Germinal center (tissue), 1 donor: Measurements from ENCODE around the gene LRP10.
A peak's percentile ranks its signal among the peaks of the same experiment; 100 is the strongest.
"Not testable (repeated sequence)": the region's sequence is repeated elsewhere in the genome, so short reads cannot be mapped to it uniquely, and the experiment has no call there.

Source experiments
- DNase-seq: peaks from one replicate; pipeline ENCODE4 v3.0.0; 2012; ENCODE audit warnings: mixed read lengths, low spot score

The LRP10 gene

DNA sequence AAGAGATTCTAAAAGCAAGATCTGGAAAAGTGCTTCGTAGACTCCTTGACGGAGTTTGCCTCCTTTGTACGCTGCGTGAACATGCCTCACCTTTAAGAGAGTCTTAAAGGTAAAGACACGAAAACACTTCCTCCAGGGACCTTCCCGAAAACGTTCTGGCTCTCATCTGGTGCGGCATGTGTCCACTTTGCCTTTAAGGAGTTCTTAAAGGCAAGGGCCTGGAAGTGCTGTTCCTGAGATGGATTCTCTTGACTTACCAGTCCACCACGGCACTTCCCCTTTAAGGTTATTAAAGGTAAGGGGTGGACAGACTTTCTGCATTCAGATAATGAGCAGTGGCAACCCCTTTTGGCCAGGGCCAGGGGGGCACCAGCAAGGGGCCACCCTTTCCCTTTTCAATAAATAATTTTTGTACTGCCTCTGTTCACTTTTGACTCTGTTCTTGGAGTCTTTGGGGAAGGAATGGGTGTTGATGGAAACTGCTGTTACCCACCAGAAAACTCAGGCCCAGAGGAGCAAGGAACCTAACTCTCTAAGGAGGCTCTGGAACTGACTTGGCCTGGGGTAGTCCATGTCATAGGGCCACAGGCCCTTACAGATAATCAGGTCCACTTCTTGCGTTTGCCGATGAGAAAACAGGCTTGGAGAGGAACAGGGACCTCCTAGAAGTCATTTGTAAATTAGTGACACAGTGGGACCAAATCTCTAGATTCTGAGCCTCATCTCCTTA, 15.9 kb downstream of the LRP10 start:
- DNase-seq = no peak

DNA sequence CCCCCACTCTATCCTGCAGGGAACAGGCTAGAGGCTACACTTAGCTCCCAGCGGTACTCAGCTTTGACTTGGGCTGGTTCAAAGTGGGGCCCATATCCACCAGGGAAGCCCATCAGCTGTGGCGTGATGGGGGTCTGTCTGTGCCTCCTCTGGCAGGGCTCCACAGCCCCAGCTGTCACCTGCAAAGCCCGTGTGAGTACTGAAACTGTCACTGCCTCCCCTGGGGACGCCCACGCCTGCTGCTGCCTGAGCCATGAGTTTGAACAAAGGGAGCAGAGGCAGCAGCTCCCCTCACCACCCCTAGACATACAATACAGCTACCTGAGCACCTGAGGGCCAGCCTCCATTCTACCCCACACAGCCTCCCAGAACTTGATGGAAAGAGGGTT, 16.4 kb downstream of the LRP10 start:
- DNase-seq = peak; percentile 72

DNA sequence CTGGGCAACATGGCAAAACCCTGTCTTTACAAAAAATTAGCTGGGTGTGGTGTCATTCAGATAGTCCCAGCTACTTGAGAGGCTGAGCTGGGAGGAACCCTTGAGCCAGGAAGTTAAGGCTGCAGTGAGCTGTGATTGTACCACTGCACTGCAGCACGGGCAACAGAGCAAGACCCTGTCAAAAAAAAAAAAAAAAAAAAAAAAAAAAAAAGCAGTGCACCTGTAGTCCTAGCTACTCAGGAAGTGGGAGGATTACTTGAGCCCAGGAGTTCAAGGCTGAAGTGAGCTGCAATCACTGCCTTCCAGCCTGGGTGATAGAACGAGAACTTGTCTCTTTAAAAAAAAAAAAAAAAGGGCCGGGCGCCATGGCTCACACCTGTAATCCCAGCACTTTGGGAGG, 17.1 kb downstream of the LRP10 start:
- DNase-seq = no peak

DNA sequence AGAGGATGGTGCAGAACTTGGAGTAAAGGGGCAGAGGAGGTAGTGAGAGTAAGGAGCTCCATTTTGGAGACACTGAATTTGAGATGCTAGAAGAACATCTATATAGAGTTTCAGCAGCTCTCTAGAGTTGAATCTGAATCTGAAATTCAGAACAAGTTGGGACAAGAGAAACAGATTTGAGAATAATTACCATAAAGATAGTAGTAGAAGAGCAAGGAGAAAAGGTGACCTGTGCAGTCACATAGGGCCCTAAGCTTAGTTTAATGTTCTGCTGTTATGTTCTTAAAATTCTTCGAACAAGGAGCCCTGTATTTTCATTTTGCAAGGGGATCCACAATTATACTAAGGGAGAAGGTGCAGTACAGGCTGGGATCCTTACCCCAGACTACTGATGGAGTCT, 18.9 kb downstream of the LRP10 start:
- no peak for DNase-seq

DNA sequence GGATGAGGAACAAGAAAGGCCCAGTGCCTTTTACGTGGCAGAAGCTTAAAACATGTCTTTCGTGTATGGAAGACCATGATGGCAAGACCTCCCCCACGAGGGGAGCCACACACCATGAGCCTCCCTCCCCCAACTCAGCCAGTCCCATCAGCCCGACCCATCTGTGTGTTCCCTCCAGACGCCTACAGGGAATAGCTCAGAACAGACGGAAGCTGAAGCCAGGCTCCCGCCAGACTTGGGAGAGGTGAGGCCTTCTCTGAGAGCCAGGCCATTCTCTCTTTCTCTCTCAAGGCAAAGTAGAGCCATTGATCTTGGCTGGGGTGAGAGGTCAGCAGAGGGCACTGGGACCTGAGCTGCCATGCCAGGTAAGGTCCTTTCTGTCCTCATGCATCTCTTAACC, 20.9 kb downstream of the LRP10 start:
- no peak for DNase-seq

DNA sequence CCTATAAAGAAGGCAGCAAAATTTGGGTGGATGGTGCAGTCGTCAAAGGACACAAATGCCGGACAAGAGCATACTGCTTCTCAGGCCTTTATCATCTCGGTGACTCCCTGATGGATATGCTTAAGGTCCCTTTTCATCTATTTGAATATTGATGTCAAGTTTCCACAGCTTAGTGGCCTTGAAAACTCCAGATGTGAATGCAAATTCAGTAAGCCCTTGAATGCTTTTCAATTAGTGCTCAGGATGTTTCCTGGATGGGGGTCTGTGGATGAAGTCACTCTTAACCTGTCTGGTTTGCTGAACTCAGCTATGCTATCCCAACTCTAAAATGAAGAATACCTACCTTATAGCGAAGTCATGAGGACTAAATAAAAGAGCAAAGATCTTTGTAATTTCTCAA, 22.2 kb downstream of the LRP10 start:
- no peak for DNase-seq

DNA sequence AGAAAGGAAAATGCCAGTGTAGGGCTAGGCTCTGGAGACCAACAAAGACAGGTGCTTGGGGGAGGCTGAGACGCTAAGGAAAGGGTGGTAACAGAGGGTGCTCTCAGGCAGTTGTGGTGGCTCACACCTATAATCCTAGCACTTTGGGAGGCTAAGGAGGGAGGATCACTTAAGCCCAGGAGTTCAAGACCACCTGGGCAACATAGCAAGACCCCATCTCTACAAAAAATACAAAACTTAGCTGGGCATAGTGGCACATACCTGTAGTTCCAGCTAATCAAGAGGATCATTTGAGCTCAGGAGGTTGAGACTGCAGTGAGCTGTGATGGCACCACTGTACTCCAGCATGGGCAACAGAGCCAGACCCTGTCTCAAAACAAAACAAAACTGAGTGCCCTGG, 23.9 kb downstream of the LRP10 start:
- no peak for DNase-seq

DNA sequence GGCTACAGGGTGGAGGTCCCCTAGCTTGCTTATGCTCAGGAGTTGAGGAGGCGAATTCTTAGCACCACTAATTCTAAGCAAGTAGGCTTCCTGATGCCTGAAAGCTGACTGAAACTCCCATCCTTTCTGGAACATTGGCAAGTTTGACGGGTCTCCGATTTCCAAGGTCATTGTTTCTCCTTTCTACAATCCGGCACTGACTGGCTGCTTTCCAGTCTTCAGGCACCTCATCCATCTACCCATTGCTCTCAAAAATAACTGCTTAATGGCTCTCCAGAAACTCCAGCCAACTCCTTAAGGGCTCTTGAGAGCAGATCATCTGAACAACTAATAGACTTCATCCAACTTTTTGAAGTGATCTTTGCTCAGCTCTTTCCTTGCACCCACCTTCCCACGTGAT, 24.8 kb downstream of the LRP10 start:
- DNase-seq = no peak

DNA sequence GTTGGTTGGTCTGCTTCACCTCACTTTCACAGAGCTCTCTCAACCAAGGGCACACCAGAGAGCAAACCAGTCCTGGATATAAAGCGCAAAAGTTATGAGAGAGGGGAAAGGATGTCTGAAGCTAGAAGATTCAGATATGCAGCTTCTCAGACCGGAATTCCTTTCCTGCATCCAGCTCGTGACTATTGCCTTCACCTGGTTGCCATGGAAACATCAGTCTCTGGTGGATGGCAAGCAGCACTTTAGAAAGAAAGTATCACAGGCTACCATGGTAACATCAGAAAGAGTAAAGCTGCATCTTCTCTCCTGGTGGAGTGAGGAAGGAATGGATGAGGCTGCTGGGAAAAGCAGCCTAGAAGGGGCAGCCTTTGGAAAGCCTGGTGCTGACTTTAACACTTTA, 25.2 kb downstream of the LRP10 start:
- no peak for DNase-seq

DNA sequence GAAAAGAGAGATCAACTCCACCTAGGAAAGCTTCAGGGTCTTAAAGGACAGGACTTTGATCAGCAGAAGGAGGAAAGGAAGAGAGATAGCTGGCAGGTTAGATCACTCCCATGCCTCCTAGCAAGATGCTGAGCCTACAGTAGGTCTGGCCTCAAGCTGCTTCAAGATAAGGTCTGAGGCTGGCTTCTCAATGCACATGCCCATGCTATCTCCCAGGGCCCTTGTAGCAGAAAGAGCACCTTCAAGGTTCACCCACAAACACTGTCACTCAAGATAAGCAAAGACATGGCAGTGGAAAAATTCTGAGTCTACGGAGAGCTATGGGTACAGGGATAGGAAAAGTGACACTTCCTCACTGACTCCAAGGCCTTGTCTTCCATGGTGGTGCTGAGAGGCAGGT, 25.8 kb downstream of the LRP10 start:
- DNase-seq = no peak

DNA sequence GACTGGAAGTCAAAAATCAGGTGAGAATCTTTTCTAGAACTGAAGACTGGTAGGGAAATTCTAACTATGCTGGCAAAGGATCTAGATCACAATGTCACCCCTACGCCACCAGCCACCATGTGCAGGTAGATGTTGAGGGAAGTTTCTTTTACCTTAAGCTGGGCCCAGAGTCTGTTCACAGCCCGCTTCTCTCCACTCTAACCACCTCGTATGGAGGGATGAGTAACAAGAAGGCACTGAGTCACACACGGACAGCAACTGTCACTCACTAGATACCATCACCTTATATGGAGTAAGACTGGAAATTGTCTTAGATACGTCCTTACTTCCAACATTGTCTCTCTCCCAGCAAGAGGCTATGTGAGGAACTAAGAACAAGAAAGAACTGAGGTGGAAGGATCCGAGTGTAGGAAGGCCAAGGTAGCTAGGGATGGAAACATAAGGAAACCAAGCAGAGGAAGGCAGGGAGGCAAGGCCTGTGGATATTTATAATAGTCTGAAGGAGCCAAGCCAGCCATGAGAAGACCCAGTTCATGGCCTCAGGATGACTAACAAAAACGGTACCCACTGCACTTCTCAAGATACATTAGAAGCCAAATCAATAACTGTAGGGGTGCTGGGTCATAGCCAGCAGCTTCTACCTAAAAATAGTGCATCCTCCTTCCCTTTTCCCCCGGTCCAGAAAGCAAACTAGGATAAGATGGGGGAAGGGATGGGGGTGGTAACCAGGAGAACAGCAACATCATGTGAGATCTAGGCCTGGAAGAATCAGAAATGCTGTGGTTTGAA, 27.0 kb downstream of the LRP10 start:
- no peak for DNase-seq

DNA sequence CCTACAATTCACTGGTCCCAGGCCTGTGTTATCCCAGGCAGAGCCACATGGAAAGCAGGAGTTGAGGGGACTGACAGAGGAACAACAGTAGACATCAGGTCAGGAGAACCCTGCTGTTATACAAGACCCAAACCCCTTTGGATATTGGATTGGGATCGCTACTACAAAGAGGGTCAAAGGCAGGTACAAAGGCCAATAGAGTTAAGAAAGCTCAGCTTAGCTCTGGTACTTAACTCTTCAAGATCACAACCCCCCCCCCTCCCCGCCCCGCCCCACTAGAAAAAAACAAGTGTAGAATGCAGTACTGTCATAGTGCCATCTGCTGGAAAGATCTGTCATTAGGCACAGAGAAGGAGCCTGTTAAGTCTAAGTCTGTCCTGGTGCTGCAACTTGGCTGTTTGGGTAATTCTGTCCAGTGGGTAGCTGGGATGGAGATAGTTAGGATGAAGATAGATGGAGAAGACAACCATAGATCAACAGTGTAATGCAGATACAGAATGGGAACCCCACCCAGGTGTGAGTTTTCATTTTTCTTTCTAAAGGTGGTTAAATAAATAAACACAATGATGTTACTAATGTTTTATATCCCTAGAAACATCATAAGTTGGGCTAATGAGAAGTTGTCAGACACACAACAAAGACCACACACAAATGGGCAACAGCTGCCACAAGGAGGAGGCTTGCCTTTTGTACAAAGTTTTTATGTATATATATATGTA, 28.7 kb downstream of the LRP10 start:
- DNase-seq = peak; percentile 68

DNA sequence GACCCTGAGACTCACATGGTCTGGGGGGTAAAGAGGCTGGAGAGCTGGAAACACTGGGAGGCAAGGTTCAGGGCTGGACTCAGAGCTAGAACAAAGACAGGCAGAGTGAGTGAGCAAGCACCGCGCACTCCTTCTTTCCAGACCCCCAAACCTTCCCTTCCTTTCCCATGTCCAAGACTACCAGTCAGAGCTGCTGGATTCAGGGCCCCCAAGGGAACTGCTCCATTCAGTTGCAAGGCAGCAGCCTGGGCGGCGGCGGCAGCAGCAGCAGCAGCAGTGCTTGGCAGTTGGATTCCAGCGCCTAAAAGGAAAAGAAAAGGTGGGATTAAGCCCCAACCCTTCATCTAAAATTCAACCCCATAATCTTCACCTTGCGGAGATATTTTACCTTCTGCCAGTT, 30.3 kb downstream of the LRP10 start:
- DNase-seq = no peak

DNA sequence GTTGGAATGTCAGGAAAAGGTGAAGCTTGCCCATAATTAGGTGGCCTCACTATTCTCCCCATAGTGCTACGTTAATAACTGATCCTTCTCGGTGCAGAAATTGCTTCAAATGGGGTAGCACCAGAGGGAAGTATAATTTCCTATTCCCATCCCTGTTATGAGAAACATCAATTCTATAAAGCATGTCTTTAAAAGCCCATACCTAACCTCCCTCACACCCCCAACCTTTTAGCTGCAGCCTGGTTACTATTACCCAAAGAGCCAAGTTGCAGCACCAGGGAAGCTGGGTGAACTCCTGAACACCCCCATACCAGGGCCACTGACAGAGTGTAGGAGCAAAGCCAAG, 32.2 kb downstream of the LRP10 start:
- no peak for DNase-seq

DNA sequence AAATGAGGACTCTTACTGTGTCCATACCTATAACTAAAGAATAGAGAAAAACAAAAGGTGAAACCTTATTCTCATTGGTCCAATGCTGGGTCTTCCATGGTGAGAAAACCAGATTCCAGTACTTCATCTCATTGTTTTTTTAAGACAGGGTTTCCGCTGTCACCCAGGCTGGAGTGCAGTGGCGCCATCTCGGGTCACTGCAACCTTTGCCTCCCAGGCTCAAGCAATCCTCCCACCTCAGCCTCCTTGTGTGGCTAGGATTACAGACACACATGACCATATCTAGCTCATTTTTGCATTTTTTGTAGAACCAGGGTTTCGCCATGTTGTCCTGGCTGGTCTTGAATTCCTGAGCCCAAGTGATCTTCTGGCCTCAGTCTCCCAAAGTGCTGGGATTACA, 34.1 kb downstream of the LRP10 start:
- no peak for DNase-seq

DNA sequence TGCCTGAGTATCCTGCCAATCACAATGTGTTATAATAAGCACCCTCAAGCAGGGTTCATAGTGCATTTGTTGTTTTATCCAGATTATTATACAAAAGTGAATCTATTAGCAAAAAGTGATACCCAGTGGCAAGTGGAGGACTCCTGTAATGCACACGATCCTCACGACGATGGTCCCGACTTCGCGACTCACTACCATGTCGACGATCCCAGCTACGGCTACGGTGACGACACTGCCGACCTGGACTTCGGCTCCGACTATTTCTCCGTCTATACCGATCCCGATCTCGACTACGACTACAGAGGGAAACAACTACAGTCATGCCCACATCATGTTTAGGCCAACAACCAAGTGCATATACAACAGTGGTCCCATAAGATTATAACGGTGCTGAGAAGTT, 34.5 kb downstream of the LRP10 start:
- DNase-seq = no peak

DNA sequence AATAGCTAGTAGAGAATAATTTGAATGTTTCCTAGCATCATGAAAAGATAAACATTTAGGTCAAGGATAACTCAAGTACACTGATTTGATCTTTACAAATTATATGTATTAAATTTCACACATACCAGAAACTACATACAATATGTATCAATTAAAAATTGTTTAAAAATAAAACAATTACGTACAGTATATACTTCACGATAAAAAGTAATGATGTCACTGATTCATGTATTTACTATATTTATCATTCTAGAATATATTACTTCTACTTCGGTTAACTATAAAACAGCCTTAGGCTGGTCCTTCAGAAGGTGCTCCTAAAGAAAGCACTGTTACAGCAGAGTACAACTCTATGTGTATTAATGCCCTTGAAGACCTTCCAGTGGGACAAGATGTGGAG, 35.9 kb downstream of the LRP10 start:
- no peak for DNase-seq

DNA sequence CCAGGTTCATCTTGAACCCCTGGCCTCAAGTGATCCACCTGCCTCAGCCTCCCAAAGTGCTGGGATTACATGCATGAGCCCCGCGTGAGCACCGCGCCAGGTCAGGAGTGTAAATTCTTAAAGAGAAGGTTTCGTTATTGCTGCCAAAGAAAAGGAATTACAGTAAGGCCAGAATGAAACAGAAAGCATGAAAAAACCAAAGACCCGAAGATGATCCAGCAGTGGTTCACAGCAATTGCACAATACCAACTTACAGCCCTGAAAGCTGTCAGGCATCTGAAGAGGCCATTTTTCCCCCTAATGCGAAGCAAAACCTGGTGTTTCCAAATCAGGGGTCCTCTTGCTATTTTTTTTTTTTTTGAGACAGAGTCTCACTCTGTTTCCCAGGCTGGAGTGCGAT, 37.1 kb downstream of the LRP10 start:
- no peak for DNase-seq

DNA sequence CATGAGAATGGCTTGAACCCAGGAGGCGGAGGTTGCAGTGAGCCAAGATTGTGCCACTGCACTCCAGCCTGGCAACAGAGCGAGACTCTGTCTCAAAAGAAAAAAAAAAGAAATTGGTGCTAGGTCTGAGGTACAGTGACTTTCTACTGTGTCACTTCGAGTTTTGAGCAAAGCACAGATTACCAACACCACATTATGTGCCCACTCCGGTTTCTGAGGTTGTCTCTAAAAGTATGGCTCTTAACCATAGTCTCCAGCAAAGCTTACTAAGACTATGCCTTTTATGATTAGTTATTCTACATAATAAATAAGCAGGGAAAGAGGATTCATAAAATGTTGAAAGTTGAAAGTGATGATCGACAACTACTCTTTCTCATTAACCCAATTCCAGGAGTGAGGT, 39.4 kb downstream of the LRP10 start:
- DNase-seq = no peak

DNA sequence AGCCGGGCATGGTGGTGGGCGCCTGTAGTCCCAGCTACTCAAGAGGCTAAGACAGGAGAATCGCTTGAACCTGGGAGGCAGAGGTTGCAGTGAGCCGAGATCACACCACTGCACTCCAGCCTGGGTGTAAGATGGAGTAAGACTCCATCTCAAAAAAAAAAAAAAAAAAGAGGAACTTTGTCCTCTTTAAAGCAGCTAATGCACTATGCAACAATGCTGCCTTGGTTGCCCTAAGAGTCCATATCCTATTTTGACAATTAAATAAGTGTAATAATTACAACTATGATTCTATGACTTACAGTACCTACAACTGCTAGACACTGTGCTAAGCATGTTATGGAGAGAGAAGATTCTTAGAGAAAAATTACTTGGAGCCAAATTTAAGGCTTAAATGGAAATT, 43.3 kb downstream of the LRP10 start:
- DNase-seq = not testable (repeated sequence)

DNA sequence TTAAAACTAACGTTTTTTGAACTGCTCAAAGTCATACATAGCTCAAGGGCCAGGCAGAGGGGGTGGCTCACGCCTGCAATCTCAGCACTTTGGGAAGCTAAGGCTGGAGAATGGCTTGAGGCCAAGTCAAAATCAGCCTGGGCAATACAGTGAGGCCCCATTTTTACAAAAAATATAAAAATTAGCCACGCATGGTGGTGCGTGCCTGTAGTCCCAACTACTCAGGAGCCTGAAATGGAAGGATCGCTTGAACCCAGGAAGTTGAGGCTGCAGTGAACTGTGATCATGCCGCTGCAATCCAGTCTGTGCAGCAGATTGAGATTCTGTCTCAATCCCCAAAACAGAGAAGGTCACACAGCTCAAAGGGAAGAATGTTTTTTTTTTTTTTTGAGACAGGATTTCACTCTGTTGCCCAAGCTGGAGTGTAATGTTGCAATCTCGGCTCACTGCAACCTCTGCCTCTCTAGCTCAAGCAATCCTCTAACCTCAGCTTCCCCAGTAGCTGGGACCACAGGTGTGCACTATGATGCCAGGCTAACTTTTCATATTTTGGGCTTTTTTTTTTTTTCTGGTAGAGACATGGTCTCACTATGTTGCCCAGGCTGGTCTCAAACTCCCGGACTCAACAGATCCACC, 44.5 kb downstream of the LRP10 start:
- DNase-seq = no peak

DNA sequence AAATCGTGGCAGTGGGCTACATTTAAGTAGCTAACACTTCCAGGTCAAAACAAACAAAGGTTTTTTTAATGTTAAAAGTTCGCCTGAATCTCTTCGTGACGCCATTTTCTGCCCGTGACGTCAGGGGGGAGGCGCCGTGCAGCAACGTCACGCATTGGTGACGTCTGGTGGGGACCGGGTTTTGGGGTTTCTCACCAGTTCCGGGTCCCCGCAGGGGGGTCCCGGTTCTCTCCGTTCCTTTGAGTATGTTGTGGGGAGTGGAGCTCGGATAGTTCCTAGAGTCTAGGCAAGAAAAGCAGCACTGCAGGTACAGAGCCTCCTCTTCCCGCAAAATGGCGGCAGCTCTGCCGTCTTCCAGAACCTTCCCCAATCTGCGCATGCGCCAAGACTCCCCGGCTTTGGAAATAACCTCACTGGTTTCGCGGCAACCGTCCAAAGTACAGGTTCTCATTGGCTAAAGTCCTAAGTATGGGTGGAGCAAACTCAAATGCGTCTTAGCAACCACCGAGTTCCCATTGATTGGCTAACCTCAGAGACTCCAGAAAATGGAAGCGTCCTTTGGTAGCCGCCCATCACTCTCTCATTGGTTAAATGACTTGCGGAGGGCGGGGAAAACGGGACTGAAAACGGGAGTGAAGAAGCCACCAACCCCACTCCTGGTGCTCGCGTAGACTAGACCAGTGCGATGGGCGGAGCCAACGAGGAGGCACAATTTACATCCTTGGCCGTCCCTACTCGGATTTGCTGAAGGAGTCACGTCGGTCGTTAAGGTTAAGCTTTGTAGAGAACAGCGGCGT, 47.5 kb downstream of the LRP10 start, which contains the start of gene RBM23:
TSS of gene RBM23 (minus strand) at position 346 of the 797 bp plus-strand sequence.
- peak; percentile 97 for DNase-seq
